Prostate gland (tissue), 2 donors: ENCODE data around the gene IFI27L2.

Experiments used
- CTCF ChIP-seq, 4 experiments: fragments of 200-600 bp in 2 of 4; fragments of 450-650 bp in 2 of 4; sonication (generic) in 2 of 4; IDR thresholded peaks; 1 replicate in 3 of 4; 2 replicates in 1 of 4; pipeline ENCODE4 v1.5.1; 2016 to 2019; ENCODE audit warnings: antibody characterized with exemption in 4 of 4, mild to moderate bottlenecking in 2 of 4, moderate library complexity in 2 of 4
- POLR2A ChIP-seq: fragments of 450-650 bp; IDR thresholded peaks from one replicate; pipeline ENCODE4 v1.6.1; 2016; ENCODE audit warnings: antibody characterized with exemption, mild to moderate bottlenecking

GRCh38 chr14:94113908-94114588, 15.4 kb downstream of the IFI27L2 start:
- no peak for TF ChIP-seq CTCF (IDR thresholded peaks at IDR 0.05)
- TF ChIP-seq POLR2A = no peak
